Activated CD8-positive, alpha-beta T cell treated with anti-CD3 and anti-CD28 coated beads, Interleukin-2, amount 10 ng/mL, durations not matched to agents 7 days and 5 days (primary cell): ENCODE results near the gene PAIP2. TPM values are rescaled to one million over a fixed set of nuclear protein-coding genes. Genes with fewer than 3 reads are reported as not detected.
A peak's percentile ranks its signal among the peaks of the same experiment; 100 is the strongest.
"Not testable (repeated sequence)": the region's sequence is repeated elsewhere in the genome, so short reads cannot be mapped to it uniquely, and the experiment has no call there.

Experiments
- ATAC-seq: fragments of 150-1000 bp; cut with Tn5 transposase; one replicate; pipeline ENCODE4 v1.10.0; 2021; ENCODE audit warnings: moderate library complexity
- CTCF ChIA-PET: fragments of 350-600 bp; sonication (Branson Sonifier 250); formaldehyde crosslinking; loops from one replicate; lab custom pipeline; 2021; ENCODE audit warnings: antibody characterized with exemption; lab: Charles Lee
- POLR2A ChIA-PET: fragments of 350-600 bp; sonication (Branson Sonifier 250); formaldehyde crosslinking; loops from one replicate; lab custom pipeline; 2021; ENCODE audit warnings: antibody characterized with exemption; lab: Charles Lee
- DNase-seq: peaks from one replicate; pipeline ENCODE4 v3.0.0-alpha.2; 2020
- H3K27ac Mint-ChIP-seq: one replicate; pipeline ENCODE4 v1.8.0; 2021; ENCODE audit warnings: mild to moderate bottlenecking, mixed read lengths
- H3K27me3 Mint-ChIP-seq: one replicate; pipeline ENCODE4 v1.8.0; 2021; ENCODE audit warnings: low read depth, mixed read lengths
- H3K36me3 Mint-ChIP-seq: one replicate; pipeline ENCODE4 v1.8.0; 2021; ENCODE audit warnings: low read depth, mixed read lengths
- H3K4me1 Mint-ChIP-seq: one replicate; pipeline ENCODE4 v1.8.0; 2021; ENCODE audit warnings: low read depth, mixed read lengths
- H3K4me3 Mint-ChIP-seq: one replicate; pipeline ENCODE4 v1.8.0; 2021; ENCODE audit warnings: mild to moderate bottlenecking, mixed read lengths
- H3K9me3 Mint-ChIP-seq: one replicate; pipeline ENCODE4 v1.8.0; 2022; ENCODE audit warnings: mixed read lengths; ENCODE audit not compliant: insufficient read depth
- total RNA-seq, 2 experiments: library from RNA; stranded (reverse); gene quantifications; one replicate each; pipeline ENCODE4 v1.2.3, GENCODE V29; 2021

The PAIP2 gene
- total RNA-seq, 2 experiments from 2014 or later, result 90.7 to 93.5 TPM

- Mint-ChIP-seq H3K4me1 (peaks cover 81% of the 10 kb centered on the region), H3K36me3 (peaks cover 12% of the 10 kb centered on the region), H3K27ac (peak overlapping the region; percentile 80)
- POLR2A ChIA-PET, result interaction anchor here (11.6 kb wide), 1 partner anchor 46 kb away, joined by 139 read pairs; the partner anchor contains the start of gene PAIP2
- CTCF ChIA-PET, result interaction anchor here (0.7 to 2.5 kb wide), 4 partner anchors 15 to 98 kb away, joined by 3 to 11 read pairs (median 4); partner anchors contain the start of genes PAIP2 and SPATA24
- H3K27me3 Mint-ChIP-seq, ATAC-seq, H3K9me3 Mint-ChIP-seq, DNase-seq, H3K4me3 Mint-ChIP-seq: not testable (repeated sequence)
These were observed 45.3 kb downstream of the PAIP2 start for GRCh38 chr5:139386956-139387355.

GRCh38 chr5:139387611-139388197 is 46.0 kb downstream of the PAIP2 start:
- Mint-ChIP-seq H3K4me3 (peak overlapping the region; percentile 98), H3K27me3 (no peaks in the 10 kb centered on the region), H3K4me1 (peaks cover 81% of the 10 kb centered on the region), H3K9me3 (no peaks in the 10 kb centered on the region), H3K27ac (peak overlapping the region; percentile 77), H3K36me3 (peaks cover 13% of the 10 kb centered on the region)
- DNase-seq (no peak), ATAC-seq (no peak)
- CTCF ChIA-PET, result interaction anchor here (0.7 to 2.5 kb wide), 6 partner anchors 16 to 99 kb away, joined by 3 to 11 read pairs (median 4); partner anchors contain the start of genes PAIP2 and SPATA24
- POLR2A ChIA-PET, result interaction anchor here (0.8 to 11.6 kb wide), 3 partner anchors 27 to 46 kb away, joined by 3 to 139 read pairs (median 3); partner anchors contain the start of gene PAIP2

GRCh38 chr5:139388198-139388821 is 46.7 kb downstream of the PAIP2 start:
- CTCF ChIA-PET, result interaction anchor here (0.7 to 2.5 kb wide), 6 partner anchors 17 to 125 kb away, joined by 3 to 11 read pairs (median 4); partner anchors contain the start of gene PAIP2
- H3K9me3 Mint-ChIP-seq, result no peaks in the 10 kb centered on the region
- H3K4me3 Mint-ChIP-seq, result peak overlapping the region; percentile 98
- no peak for ATAC-seq
- peak overlapping the region; percentile 77 for H3K27ac Mint-ChIP-seq
- DNase-seq, result no peak
- H3K4me1 Mint-ChIP-seq, result peaks cover 81% of the 10 kb centered on the region
- no peaks in the 10 kb centered on the region for H3K27me3 Mint-ChIP-seq
- POLR2A ChIA-PET, result interaction anchor here (0.8 to 11.6 kb wide), 3 partner anchors 26 to 47 kb away, joined by 3 to 139 read pairs (median 3); partner anchors contain the start of gene PAIP2
- peaks cover 19% of the 10 kb centered on the region for H3K36me3 Mint-ChIP-seq

- ATAC-seq, result peak; percentile 41
- ChIA-PET CTCF (interaction anchor here (1.0 to 4.4 kb wide), 9 partner anchors 12 to 811 kb away, joined by 3 to 32 read pairs (median 4); partner anchors contain the start of genes MATR3, PAIP2, SPATA24 and STING1), POLR2A (interaction anchor here (0.6 to 11.6 kb wide), 7 partner anchors 12 to 138 kb away, joined by 3 to 139 read pairs (median 6); partner anchors contain the start of genes MATR3, PAIP2 and SPATA24)
These were observed 48.3 kb downstream of the PAIP2 start, which contains the start of gene MZB1 for GRCh38 chr5:139389701-139390638. MZB1 (minus strand) TSS chr5:139389913; CDS start chr5:139389856, 57 bp downstream.

GRCh38 chr5:139390639-139391569 is 49.2 kb downstream of the PAIP2 start:
- ChIA-PET CTCF (interaction anchor here (1.0 to 4.4 kb wide), 16 partner anchors 11 to 812 kb away, joined by 3 to 32 read pairs (median 4); partner anchors contain the start of genes MATR3, PAIP2, SPATA24 and STING1), POLR2A (interaction anchor here (0.7 to 11.6 kb wide), 10 partner anchors 11 to 139 kb away, joined by 3 to 139 read pairs (median 4); partner anchors contain the start of genes MATR3, PAIP2, SPATA24 and STING1)
- Mint-ChIP-seq H3K9me3 (no peaks in the 10 kb centered on the region), H3K27ac (peak overlapping the region; percentile 99), H3K27me3 (no peaks in the 10 kb centered on the region), H3K4me1 (peaks cover 67% of the 10 kb centered on the region), H3K36me3 (peaks cover 21% of the 10 kb centered on the region), H3K4me3 (peak overlapping the region; percentile 98)
- DNase-seq, result no peak
- no peak for ATAC-seq

More at GRCh38 chr5:139389701-139390638, 48.3 kb downstream of the PAIP2 start, which contains the start of gene MZB1:
- H3K27ac Mint-ChIP-seq, result peak within 1 kb of the TSS; percentile 99
- no peaks in the 10 kb centered on the region for H3K9me3 Mint-ChIP-seq
- no peaks in the 10 kb centered on the region for H3K27me3 Mint-ChIP-seq
- peaks cover 68% of the 10 kb centered on the region for H3K4me1 Mint-ChIP-seq
- DNase-seq, result peak; percentile 91
- peak within 1 kb of the TSS; percentile 98 for H3K4me3 Mint-ChIP-seq
- peaks cover 19% of the 10 kb centered on the region for H3K36me3 Mint-ChIP-seq

GRCh38 chr5:139391570-139392323 is 50.1 kb downstream of the PAIP2 start:
- Mint-ChIP-seq H3K9me3 (no peaks in the 10 kb centered on the region), H3K27me3 (no peaks in the 10 kb centered on the region), H3K27ac (peak overlapping the region; percentile 99), H3K36me3 (peaks cover 26% of the 10 kb centered on the region), H3K4me3 (peak overlapping the region; percentile 98), H3K4me1 (peaks cover 67% of the 10 kb centered on the region)
- DNase-seq (peak; percentile 64), ATAC-seq (peak; percentile 18)
- ChIA-PET CTCF (interaction anchor here (1.0 to 4.4 kb wide), 14 partner anchors 11 to 126 kb away, joined by 3 to 32 read pairs (median 4); partner anchors contain the start of genes PAIP2, SPATA24 and STING1), POLR2A (interaction anchor here (0.7 to 11.6 kb wide), 12 partner anchors 8 to 98 kb away, joined by 3 to 139 read pairs (median 4); partner anchors contain the start of genes MATR3, PAIP2, SLC23A1 and SPATA24)

GRCh38 chr5:139392324-139392677 is 50.6 kb downstream of the PAIP2 start:
- ChIA-PET POLR2A (interaction anchor here (0.9 to 11.6 kb wide), 8 partner anchors 9 to 99 kb away, joined by 3 to 139 read pairs (median 4); partner anchors contain the start of genes MATR3, PAIP2, SLC23A1 and SPATA24), CTCF (interaction anchor here (0.7 to 4.4 kb wide), 7 partner anchors 10 to 69 kb away, joined by 3 to 32 read pairs (median 8); partner anchors contain the start of genes PAIP2 and SPATA24)
- H3K4me3 Mint-ChIP-seq, result peak overlapping the region; percentile 98
- no peak for DNase-seq
- peaks cover 26% of the 10 kb centered on the region for H3K36me3 Mint-ChIP-seq
- H3K27ac Mint-ChIP-seq, result peak overlapping the region; percentile 99
- peaks cover 70% of the 10 kb centered on the region for H3K4me1 Mint-ChIP-seq
- H3K9me3 Mint-ChIP-seq, result no peaks in the 10 kb centered on the region
- H3K27me3 Mint-ChIP-seq, result no peaks in the 10 kb centered on the region
- peak; percentile 40 for ATAC-seq

- peak; percentile 93 for DNase-seq
- POLR2A ChIA-PET, result interaction anchor here (0.5 to 11.6 kb wide), 8 partner anchors 9 to 124 kb away, joined by 3 to 139 read pairs (median 4); partner anchors contain the start of genes MATR3, PAIP2, SLC23A1 and SPATA24
- no peaks in the 10 kb centered on the region for H3K9me3 Mint-ChIP-seq
- H3K4me1 Mint-ChIP-seq, result peaks cover 68% of the 10 kb centered on the region
- H3K4me3 Mint-ChIP-seq, result peak overlapping the region; percentile 98
- peak overlapping the region; percentile 97 for H3K27ac Mint-ChIP-seq
- ATAC-seq, result peak; percentile 73
- CTCF ChIA-PET, result interaction anchor here (0.7 to 4.4 kb wide), 6 partner anchors 11 to 119 kb away, joined by 3 to 32 read pairs (median 6); partner anchors contain the start of genes PAIP2 and SPATA24
- H3K36me3 Mint-ChIP-seq, result peaks cover 28% of the 10 kb centered on the region
- no peaks in the 10 kb centered on the region for H3K27me3 Mint-ChIP-seq
These were observed 51.2 kb downstream of the PAIP2 start for GRCh38 chr5:139392678-139393496.
